Measurements from ENCODE around the gene AFF3. TPM values are rescaled to one million over a fixed set of nuclear protein-coding genes. Genes with fewer than 3 reads are reported as not detected.

The AFF3 gene
- total and polyA plus RNA-seq, 10 of the 15 experiments (the other 5 are each of a cell fraction or from before 2014, with no cell fraction given) = 0.26 to 5.5 (median 3.0) TPM

DNA sequence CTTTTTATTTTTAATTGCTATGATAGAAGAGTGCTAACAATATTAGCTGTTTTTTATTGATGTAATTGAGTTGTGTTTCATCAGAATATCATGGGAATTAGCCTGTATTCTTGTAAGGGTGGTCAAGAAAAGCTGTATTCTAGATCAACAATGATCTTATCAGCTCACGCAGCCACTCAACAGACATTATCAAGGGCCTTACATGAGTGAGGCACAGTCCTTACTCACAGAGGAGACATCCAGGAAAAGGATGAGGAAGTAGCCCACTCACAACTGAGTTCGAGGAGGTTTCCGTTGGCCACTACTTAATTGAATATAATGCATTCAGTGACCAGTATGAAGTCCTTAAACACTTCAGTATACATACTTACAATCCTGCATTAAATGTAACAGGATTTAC, 152.5 kb downstream of the AFF3 start:
- 64% methylated on average over 3 of the region's 3 CpGs for WGBS (ENCODE audit: insufficient coverage, insufficient replicate concordance, low lambda C conversion rate, missing lambda C conversion rate)
- FAIRE-seq (no peak), DNase-seq (ENCODE audit: low read depth, low spot score) (no peak), ATAC-seq (no peak)
- Histone ChIP-seq H3K27ac (ENCODE audit: control insufficient read depth, insufficient read depth) (no peak overlapping the region), H4K20me1 (ENCODE audit: control insufficient read depth, insufficient read depth) (no peaks in the 10 kb centered on the region), H3K79me2 (ENCODE audit: control insufficient read depth, insufficient read depth, low read length) (no peaks in the 10 kb centered on the region), H2AFZ (ENCODE audit: control insufficient read depth, low read depth, low read length) (no peak overlapping the region), H3K4me3 (no peak overlapping the region), H3K27me3 (replicated peaks in 1 of 2; ENCODE audit: control insufficient read depth in 2 of 2, insufficient read depth in 2 of 2, low read length in 1 of 2) (no peaks in the 10 kb centered on the region), H3K9me3 (replicated peaks; ENCODE audit: control insufficient read depth, insufficient read depth, low read length) (no peaks in the 10 kb centered on the region), H3K4me1 (ENCODE audit: control insufficient read depth, insufficient read depth, low read length) (no peaks in the 10 kb centered on the region), H3K9ac (ENCODE audit: control insufficient read depth, insufficient read depth, low read length) (no peak overlapping the region), H3K36me3 (ENCODE audit: control insufficient read depth in 2 of 2, insufficient read depth in 2 of 2, low read length in 1 of 2) (no peaks in the 10 kb centered on the region), H3K4me2 (ENCODE audit: control insufficient read depth, insufficient read depth) (no peak overlapping the region)
- no TSS peak for BruUV-seq (replicated peaks)
- intact Hi-C loops (cut with micrococcal nuclease; ENCODE audit: unreplicated experiment) (no loop called here), in situ Hi-C loops (cut with MboI) (no loop called here)
- TF ChIP-seq CREM (IDR thresholded peaks at IDR 0.05; ENCODE audit: low read depth) (no peak), SUPT20H (IDR thresholded peaks at IDR 0.05; ENCODE audit: borderline replicate concordance, control insufficient read depth, low read depth, low read length) (no peak), CHD1 (IDR thresholded peaks at IDR 0.05; ENCODE audit: low read depth, low read length) (no peak), RB1 (IDR thresholded peaks at IDR 0.05; ENCODE audit: borderline replicate concordance) (no peak), MYC (IDR thresholded peaks at IDR 0.05; ENCODE audit: insufficient read depth, insufficient read length, insufficient replicate concordance, low read length, severe bottlenecking) (no peak), IKZF1 (conservative IDR thresholded peaks at IDR 0.05) (no peak), NFIC (IDR thresholded peaks at IDR 0.05; ENCODE audit: low read depth, low read length) (no peak), TCF12 (IDR thresholded peaks at IDR 0.05; ENCODE audit: low read depth, low read length) (no peak), ZNF384 (IDR thresholded peaks at IDR 0.05; ENCODE audit: borderline replicate concordance, low read depth, low read length) (no peak), SMAD5 (IDR thresholded peaks at IDR 0.05; ENCODE audit: low read depth) (no peak), ZNF274 (IDR thresholded peaks at IDR 0.05; ENCODE audit: insufficient read depth, insufficient read length) (no peak), ZNF207 (IDR thresholded peaks at IDR 0.05; ENCODE audit: borderline replicate concordance) (no peak), CHD2 (IDR thresholded peaks at IDR 0.05; ENCODE audit: borderline replicate concordance, low read depth, low read length) (no peak), MTA2 (IDR thresholded peaks at IDR 0.05; ENCODE audit: low read depth) (no peak), SREBF2 (IDR thresholded peaks at IDR 0.05; ENCODE audit: low read length) (no peak), POLR2AphosphoS5 (IDR thresholded peaks at IDR 0.05; ENCODE audit: low read length) (no peak)
- TF ChIP-seq, protein P1, sequence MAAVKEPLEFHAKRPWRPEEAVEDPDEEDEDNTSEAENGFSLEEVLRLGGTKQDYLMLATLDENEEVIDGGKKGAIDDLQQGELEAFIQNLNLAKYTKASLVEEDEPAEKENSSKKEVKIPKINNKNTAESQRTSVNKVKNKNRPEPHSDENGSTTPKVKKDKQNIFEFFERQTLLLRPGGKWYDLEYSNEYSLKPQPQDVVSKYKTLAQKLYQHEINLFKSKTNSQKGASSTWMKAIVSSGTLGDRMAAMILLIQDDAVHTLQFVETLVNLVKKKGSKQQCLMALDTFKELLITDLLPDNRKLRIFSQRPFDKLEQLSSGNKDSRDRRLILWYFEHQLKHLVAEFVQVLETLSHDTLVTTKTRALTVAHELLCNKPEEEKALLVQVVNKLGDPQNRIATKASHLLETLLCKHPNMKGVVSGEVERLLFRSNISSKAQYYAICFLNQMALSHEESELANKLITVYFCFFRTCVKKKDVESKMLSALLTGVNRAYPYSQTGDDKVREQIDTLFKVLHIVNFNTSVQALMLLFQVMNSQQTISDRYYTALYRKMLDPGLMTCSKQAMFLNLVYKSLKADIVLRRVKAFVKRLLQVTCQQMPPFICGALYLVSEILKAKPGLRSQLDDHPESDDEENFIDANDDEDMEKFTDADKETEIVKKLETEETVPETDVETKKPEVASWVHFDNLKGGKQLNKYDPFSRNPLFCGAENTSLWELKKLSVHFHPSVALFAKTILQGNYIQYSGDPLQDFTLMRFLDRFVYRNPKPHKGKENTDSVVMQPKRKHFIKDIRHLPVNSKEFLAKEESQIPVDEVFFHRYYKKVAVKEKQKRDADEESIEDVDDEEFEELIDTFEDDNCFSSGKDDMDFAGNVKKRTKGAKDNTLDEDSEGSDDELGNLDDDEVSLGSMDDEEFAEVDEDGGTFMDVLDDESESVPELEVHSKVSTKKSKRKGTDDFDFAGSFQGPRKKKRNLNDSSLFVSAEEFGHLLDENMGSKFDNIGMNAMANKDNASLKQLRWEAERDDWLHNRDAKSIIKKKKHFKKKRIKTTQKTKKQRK (IDR thresholded peaks at IDR 0.05; ENCODE audit: low read depth, low read length) = no peak
- SMC1A ChIA-PET (ENCODE audit: uncharacterized antibody, unreplicated experiment) = interaction anchor here (0.6 kb wide), 1 partner anchor 12 kb away, joined by 4 read pairs; no protein-coding TSS in a partner anchor
- RAD21 ChIA-PET (ENCODE audit: unreplicated experiment) = no interaction called here
- CTCF ChIA-PET = no interaction called here
- POLR2A ChIA-PET = no interaction called here

Measured in GM12878 (cell line).